Effector memory CD4-positive, alpha-beta T cell (primary cell): ENCODE measurements around the gene PLCZ1.

Source experiments
- DNase-seq, 3 donors: peaks; one replicate each; pipeline ENCODE4 v3.0.0-alpha.2; 2020
- H3K27ac ChIP-seq: 2 replicates; pipeline ENCODE4 v1.7.0; 2013; ENCODE audit warnings: mild to moderate bottlenecking, low read length, moderate library complexity; ENCODE audit not compliant: insufficient read depth, poor library complexity, severe bottlenecking
- H3K27me3 ChIP-seq: replicated peaks from 2 replicates; pipeline ENCODE4 v1.7.0; 2013; ENCODE audit warnings: mild to moderate bottlenecking, low read length; ENCODE audit not compliant: insufficient read depth, control insufficient read depth, poor library complexity, severe bottlenecking
- H3K36me3 ChIP-seq: 2 replicates; pipeline ENCODE4 v1.7.0; 2013; ENCODE audit warnings: mild to moderate bottlenecking, low read length, moderate library complexity; ENCODE audit not compliant: control insufficient read depth, insufficient read depth
- H3K4me1 ChIP-seq: 2 replicates; pipeline ENCODE4 v1.7.0; 2013; ENCODE audit warnings: low read length, mild to moderate bottlenecking; ENCODE audit not compliant: control insufficient read depth, insufficient read depth, poor library complexity, severe bottlenecking
- H3K4me3 ChIP-seq: 2 replicates; pipeline ENCODE4 v1.7.0; 2013; ENCODE audit warnings: low read length, low read depth, mild to moderate bottlenecking; ENCODE audit not compliant: insufficient read depth, poor library complexity, severe bottlenecking
- H3K9me3 ChIP-seq: 2 replicates; pipeline ENCODE4 v1.7.0; 2013; ENCODE audit warnings: mild to moderate bottlenecking, low read length, moderate library complexity; ENCODE audit not compliant: control insufficient read depth

PLCZ1 gene

GRCh38 chr12:18646286-18646890 is 91.4 kb downstream of the PLCZ1 start:
- Histone ChIP-seq H3K36me3 (no peaks in the 10 kb centered on the region), H3K4me1 (no peaks in the 10 kb centered on the region), H3K27ac (no peak overlapping the region), H3K9me3 (no peaks in the 10 kb centered on the region), H3K4me3 (no peak overlapping the region), H3K27me3 (no peaks in the 10 kb centered on the region)
- no peak for DNase-seq

- Histone ChIP-seq H3K27me3 (no peaks in the 10 kb centered on the region), H3K4me3 (no peak overlapping the region), H3K4me1 (no peaks in the 10 kb centered on the region), H3K36me3 (no peaks in the 10 kb centered on the region), H3K27ac (no peak overlapping the region), H3K9me3 (no peaks in the 10 kb centered on the region)
- no peak for DNase-seq
Observed at GRCh38 chr12:18644564-18644963, 93.2 kb downstream of the PLCZ1 start.

- Histone ChIP-seq H3K4me1 (no peaks in the 10 kb centered on the region), H3K4me3 (no peak overlapping the region), H3K27me3 (no peaks in the 10 kb centered on the region), H3K36me3 (no peaks in the 10 kb centered on the region), H3K27ac (no peak overlapping the region), H3K9me3 (no peaks in the 10 kb centered on the region)
- no peak for DNase-seq
Observed at GRCh38 chr12:18643681-18644080, 94.1 kb downstream of the PLCZ1 start.

GRCh38 chr12:18640321-18640955 is 97.4 kb downstream of the PLCZ1 start:
- Histone ChIP-seq H3K27ac (no peak overlapping the region), H3K4me1 (no peaks in the 10 kb centered on the region), H3K27me3 (no peaks in the 10 kb centered on the region), H3K9me3 (no peaks in the 10 kb centered on the region), H3K4me3 (no peak overlapping the region), H3K36me3 (no peaks in the 10 kb centered on the region)
- no peak for DNase-seq

- Histone ChIP-seq H3K36me3 (no peaks in the 10 kb centered on the region), H3K4me3 (no peak overlapping the region), H3K9me3 (no peaks in the 10 kb centered on the region), H3K4me1 (no peaks in the 10 kb centered on the region), H3K27ac (no peak overlapping the region), H3K27me3 (no peaks in the 10 kb centered on the region)
- no peak for DNase-seq
Observed at GRCh38 chr12:18634382-18634781, 103.4 kb downstream of the PLCZ1 start.
